ENCODE data around the gene TRIP12.
"Not testable (repeated sequence)": the region's sequence is repeated elsewhere in the genome, so short reads cannot be mapped to it uniquely, and the experiment has no call there.

TRIP12 gene

DNA sequence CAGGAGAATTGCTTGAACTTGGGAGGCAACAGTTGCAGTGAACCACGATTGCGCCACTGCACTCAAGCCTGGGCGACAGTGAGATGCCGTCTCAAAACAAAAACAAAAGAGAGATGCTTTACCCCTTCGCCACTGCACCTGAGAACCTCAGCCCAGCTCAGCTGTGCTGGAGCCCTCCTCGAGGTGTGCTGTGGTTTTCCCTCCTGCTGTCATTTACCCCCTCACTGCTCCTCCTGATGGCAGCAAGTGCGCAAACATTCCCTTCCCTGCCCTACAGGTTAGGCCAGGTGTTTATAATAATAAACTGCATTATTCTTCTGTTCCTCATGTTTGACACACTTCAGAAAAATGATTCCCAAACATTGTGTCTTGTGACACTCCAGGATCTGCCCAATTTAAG lies 8.8 kb upstream of the TRIP12 start:
- no peaks in the 10 kb centered on the region for H3K27me3 ChIP-seq (ENCODE audit: insufficient read depth, poor library complexity, severe bottlenecking)
- TF ChIP-seq, protein P1, sequence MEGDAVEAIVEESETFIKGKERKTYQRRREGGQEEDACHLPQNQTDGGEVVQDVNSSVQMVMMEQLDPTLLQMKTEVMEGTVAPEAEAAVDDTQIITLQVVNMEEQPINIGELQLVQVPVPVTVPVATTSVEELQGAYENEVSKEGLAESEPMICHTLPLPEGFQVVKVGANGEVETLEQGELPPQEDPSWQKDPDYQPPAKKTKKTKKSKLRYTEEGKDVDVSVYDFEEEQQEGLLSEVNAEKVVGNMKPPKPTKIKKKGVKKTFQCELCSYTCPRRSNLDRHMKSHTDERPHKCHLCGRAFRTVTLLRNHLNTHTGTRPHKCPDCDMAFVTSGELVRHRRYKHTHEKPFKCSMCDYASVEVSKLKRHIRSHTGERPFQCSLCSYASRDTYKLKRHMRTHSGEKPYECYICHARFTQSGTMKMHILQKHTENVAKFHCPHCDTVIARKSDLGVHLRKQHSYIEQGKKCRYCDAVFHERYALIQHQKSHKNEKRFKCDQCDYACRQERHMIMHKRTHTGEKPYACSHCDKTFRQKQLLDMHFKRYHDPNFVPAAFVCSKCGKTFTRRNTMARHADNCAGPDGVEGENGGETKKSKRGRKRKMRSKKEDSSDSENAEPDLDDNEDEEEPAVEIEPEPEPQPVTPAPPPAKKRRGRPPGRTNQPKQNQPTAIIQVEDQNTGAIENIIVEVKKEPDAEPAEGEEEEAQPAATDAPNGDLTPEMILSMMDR (IDR thresholded peaks at IDR 0.05; ENCODE audit: insufficient read depth, low read length) = no peak
- TF ChIP-seq SPI1 (IDR thresholded peaks at IDR 0.05; ENCODE audit: borderline replicate concordance, low read depth) = no peak
- TF ChIP-seq POLR2AphosphoS5 (IDR thresholded peaks at IDR 0.05; ENCODE audit: low read depth) = no peak
- TF ChIP-seq, protein P2, sequence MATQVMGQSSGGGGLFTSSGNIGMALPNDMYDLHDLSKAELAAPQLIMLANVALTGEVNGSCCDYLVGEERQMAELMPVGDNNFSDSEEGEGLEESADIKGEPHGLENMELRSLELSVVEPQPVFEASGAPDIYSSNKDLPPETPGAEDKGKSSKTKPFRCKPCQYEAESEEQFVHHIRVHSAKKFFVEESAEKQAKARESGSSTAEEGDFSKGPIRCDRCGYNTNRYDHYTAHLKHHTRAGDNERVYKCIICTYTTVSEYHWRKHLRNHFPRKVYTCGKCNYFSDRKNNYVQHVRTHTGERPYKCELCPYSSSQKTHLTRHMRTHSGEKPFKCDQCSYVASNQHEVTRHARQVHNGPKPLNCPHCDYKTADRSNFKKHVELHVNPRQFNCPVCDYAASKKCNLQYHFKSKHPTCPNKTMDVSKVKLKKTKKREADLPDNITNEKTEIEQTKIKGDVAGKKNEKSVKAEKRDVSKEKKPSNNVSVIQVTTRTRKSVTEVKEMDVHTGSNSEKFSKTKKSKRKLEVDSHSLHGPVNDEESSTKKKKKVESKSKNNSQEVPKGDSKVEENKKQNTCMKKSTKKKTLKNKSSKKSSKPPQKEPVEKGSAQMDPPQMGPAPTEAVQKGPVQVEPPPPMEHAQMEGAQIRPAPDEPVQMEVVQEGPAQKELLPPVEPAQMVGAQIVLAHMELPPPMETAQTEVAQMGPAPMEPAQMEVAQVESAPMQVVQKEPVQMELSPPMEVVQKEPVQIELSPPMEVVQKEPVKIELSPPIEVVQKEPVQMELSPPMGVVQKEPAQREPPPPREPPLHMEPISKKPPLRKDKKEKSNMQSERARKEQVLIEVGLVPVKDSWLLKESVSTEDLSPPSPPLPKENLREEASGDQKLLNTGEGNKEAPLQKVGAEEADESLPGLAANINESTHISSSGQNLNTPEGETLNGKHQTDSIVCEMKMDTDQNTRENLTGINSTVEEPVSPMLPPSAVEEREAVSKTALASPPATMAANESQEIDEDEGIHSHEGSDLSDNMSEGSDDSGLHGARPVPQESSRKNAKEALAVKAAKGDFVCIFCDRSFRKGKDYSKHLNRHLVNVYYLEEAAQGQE (IDR thresholded peaks at IDR 0.05; ENCODE audit: insufficient replicate concordance, low read depth) = no peak
- no peak for TF ChIP-seq GABPA (IDR thresholded peaks at IDR 0.05; ENCODE audit: low read depth)
- H3K4me3 ChIP-seq (replicated peaks; ENCODE audit: insufficient read depth, low read length) = no peak overlapping the region
- no peak overlapping the region for H3K27ac ChIP-seq (replicated peaks)
- DNase-seq (ENCODE audit: low read depth in 1 of 2, low spot score in 1 of 2) = no peak

DNA sequence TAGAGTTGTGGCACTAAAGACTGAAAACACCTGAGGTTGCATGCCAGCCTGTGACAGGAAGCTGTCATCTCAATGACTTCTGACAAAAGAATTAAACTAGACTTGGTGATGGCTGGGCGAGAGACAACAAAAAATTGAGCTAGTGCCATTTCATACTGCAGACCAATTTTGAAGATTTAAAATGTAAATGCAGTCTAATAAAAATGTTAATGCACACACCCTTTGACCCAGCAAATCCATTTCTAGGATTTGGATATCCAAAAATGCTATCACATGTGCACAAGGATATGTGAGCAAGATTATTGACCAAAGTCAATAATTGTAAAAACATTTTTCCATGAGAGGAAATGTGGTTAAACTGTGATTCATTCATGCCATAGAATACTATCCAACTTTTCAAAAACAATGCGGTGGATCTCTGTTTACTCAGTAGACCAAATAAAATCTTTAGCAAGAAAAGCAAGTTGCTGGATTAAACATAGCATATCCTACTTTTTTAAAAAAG lies 6.1 kb upstream of the TRIP12 start:
- no peak for DNase-seq (ENCODE audit: low read depth in 1 of 2, low spot score in 1 of 2)
- TF ChIP-seq POLR2AphosphoS5 (IDR thresholded peaks at IDR 0.05; ENCODE audit: low read depth) (no peak), SPI1 (IDR thresholded peaks at IDR 0.05; ENCODE audit: borderline replicate concordance, low read depth) (no peak), GABPA (IDR thresholded peaks at IDR 0.05; ENCODE audit: low read depth) (no peak)
- TF ChIP-seq, protein P2 (IDR thresholded peaks at IDR 0.05; ENCODE audit: insufficient replicate concordance, low read depth) = no peak
- TF ChIP-seq, protein P1 (IDR thresholded peaks at IDR 0.05; ENCODE audit: insufficient read depth, low read length) = no peak
- Histone ChIP-seq H3K27me3 (ENCODE audit: insufficient read depth, poor library complexity, severe bottlenecking) (no peaks in the 10 kb centered on the region), H3K27ac (replicated peaks) (no peak overlapping the region), H3K4me3 (replicated peaks; ENCODE audit: insufficient read depth, low read length) (no peak overlapping the region)

DNA sequence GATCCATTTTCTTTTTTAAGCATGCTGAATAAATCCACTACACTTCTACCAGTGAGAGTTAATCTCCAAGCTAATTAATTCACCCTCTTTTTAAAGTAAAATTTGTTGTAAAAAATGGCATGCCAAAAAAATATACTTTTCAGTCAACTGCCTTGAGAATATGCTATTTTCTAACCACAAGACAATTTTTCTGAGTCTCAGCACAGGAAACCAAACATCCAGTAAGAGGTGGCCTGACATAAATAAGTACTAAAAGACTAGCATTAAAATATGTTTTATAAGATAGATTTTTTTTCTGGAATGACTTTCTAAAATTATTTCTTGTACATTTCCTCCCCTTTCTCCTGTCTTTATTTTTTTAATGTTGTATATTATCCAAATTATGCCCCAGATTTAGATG lies 3.4 kb upstream of the TRIP12 start:
- Histone ChIP-seq H3K27ac (replicated peaks) (no peak overlapping the region), H3K4me3 (replicated peaks; ENCODE audit: insufficient read depth, low read length) (no peak overlapping the region), H3K27me3 (ENCODE audit: insufficient read depth, poor library complexity, severe bottlenecking) (no peaks in the 10 kb centered on the region)
- no peak for DNase-seq (ENCODE audit: low read depth in 1 of 2, low spot score in 1 of 2)
- no peak for TF ChIP-seq POLR2AphosphoS5 (IDR thresholded peaks at IDR 0.05; ENCODE audit: low read depth)
- TF ChIP-seq, protein P2 (IDR thresholded peaks at IDR 0.05; ENCODE audit: insufficient replicate concordance, low read depth) = no peak
- TF ChIP-seq, protein P1 (IDR thresholded peaks at IDR 0.05; ENCODE audit: insufficient read depth, low read length) = no peak
- TF ChIP-seq SPI1 (IDR thresholded peaks at IDR 0.05; ENCODE audit: borderline replicate concordance, low read depth) = no peak
- TF ChIP-seq GABPA (IDR thresholded peaks at IDR 0.05; ENCODE audit: low read depth) = no peak

DNA sequence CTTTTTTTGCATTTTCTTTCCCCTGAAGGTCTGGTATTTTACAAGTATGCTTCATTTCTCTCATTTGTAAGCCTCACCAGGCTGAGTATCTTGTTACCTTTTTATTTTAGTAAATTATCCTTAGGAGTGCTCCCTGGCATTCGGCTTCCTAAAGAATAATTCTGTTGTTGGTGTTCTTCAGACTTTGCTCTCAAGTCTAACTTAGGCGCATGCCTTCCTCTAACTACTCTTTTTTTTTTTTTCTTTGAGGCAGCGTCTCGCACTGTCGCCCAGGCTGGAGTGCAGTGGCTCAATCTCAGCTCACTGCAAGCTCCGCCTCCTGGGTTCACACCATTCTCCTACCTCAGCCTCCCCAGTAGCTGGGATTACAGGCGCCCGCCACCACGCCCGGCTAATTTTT lies 2.7 kb upstream of the TRIP12 start:
- H3K27ac ChIP-seq (replicated peaks); H3K4me3 ChIP-seq (replicated peaks; ENCODE audit: insufficient read depth, low read length); H3K27me3 ChIP-seq (ENCODE audit: insufficient read depth, poor library complexity, severe bottlenecking); DNase-seq (ENCODE audit: low read depth in 1 of 2, low spot score in 1 of 2): not testable (repeated sequence)
